Suprapubic skin (tissue), 4 donors: ENCODE measurements around the gene PRSS27. TPM values are rescaled to one million over a fixed set of nuclear protein-coding genes. Genes with fewer than 3 reads are reported as not detected.

ENCODE experiments used
- DNase-seq, 2 donors: peaks; one replicate each; pipeline ENCODE4 v3.0.0-alpha.2; 2019; ENCODE audit warnings: low spot score in 2 of 2
- H3K27ac ChIP-seq: fragments of 200-600 bp; sonication (generic); one replicate; pipeline ENCODE4 v1.5.1; 2019
- H3K27me3 ChIP-seq: fragments of 200-600 bp; sonication (generic); one replicate; pipeline ENCODE4 v1.5.1; 2019
- H3K36me3 ChIP-seq: fragments of 200-600 bp; sonication (generic); one replicate; pipeline ENCODE4 v1.5.1; 2019
- H3K4me1 ChIP-seq: fragments of 200-600 bp; sonication (generic); one replicate; pipeline ENCODE4 v1.5.1; 2019
- H3K4me3 ChIP-seq: fragments of 200-600 bp; sonication (generic); one replicate; pipeline ENCODE4 v1.5.1; 2019; ENCODE audit warnings: mild to moderate bottlenecking
- H3K9me3 ChIP-seq: fragments of 200-600 bp; sonication (generic); one replicate; pipeline ENCODE4 v1.5.1; 2019
- CTCF ChIP-seq, 2 donors: fragments of 200-600 bp in 1 of 2; fragments of 450-650 bp in 1 of 2; sonication (generic) in 1 of 2; IDR thresholded peaks; one replicate each; pipeline ENCODE4 v1.5.1; 2016 to 2019; ENCODE audit warnings: antibody characterized with exemption in 2 of 2, mild to moderate bottlenecking in 1 of 2, moderate library complexity in 1 of 2
- EP300 ChIP-seq: sonication (generic); formaldehyde crosslinking; IDR thresholded peaks from one replicate; pipeline ENCODE4 v1.6.1; 2017; ENCODE audit warnings: antibody characterized with exemption
- POLR2A ChIP-seq, 2 donors: fragments of 450-650 bp; IDR thresholded peaks; one replicate each; pipeline ENCODE4 v1.6.1; 2017; ENCODE audit warnings: antibody characterized with exemption in 2 of 2, mild to moderate bottlenecking in 2 of 2, moderate library complexity in 2 of 2
- POLR2AphosphoS5 ChIP-seq, 3 donors: sonication (generic); formaldehyde crosslinking; IDR thresholded peaks; one replicate each; pipeline ENCODE4 v1.6.1; 2017; ENCODE audit warnings: antibody characterized with exemption in 3 of 3
- WGBS: methylation state at CpG from one replicate; pipeline ENCODE4 v1.1.5; 2018; 5-methylcytosine and 5-hydroxymethylcytosine counted together
- total RNA-seq, 4 donors: library from RNA; depleted of rRNA; stranded (reverse); fragments of >200 nt; gene quantifications; one replicate each; pipeline ENCODE4 v1.1.0, GENCODE V29; 2016

Gene PRSS27
- 1 to 10 TPM; 1.6 to 9.5 (median 5.6) TPM for total RNA-seq

GRCh38 chr16:2720064-2720457 lies at the start of gene PRSS27:
PRSS27 (minus strand) TSS chr16:2720224; CDS start chr16:2720160, 64 bp downstream.
- Histone ChIP-seq H3K4me1 (peaks cover 35% of the 10 kb centered on the region), H3K27me3 (peaks cover 8% of the 10 kb centered on the region), H3K9me3 (no peaks in the 10 kb centered on the region), H3K36me3 (no peaks in the 10 kb centered on the region), H3K27ac (peak within 1 kb of the TSS; percentile 86), H3K4me3 (peak within 1 kb of the TSS; percentile 74)
- no peak for TF ChIP-seq EP300
- no peak for TF ChIP-seq POLR2A (IDR thresholded peaks at IDR 0.05)
- no peak for TF ChIP-seq POLR2AphosphoS5 (IDR thresholded peaks at IDR 0.05)
- no peak for TF ChIP-seq CTCF (IDR thresholded peaks at IDR 0.05)
- DNase-seq, result peak in 1 of 2 donors; percentile 74
- 62% methylated on average over 14 of the region's 26 CpGs for WGBS

GRCh38 chr16:2769675-2770056 lies 49.6 kb upstream of the PRSS27 start:
- H3K27me3 ChIP-seq, result no peaks in the 10 kb centered on the region
- WGBS, result 46% methylated on average over 14 of the region's 14 CpGs
- peak overlapping the region; percentile 84 for H3K27ac ChIP-seq
- H3K36me3 ChIP-seq, result peaks cover 87% of the 10 kb centered on the region
- H3K9me3 ChIP-seq, result no peaks in the 10 kb centered on the region
- TF ChIP-seq POLR2A (IDR thresholded peaks at IDR 0.05) (no peak), CTCF (IDR thresholded peaks at IDR 0.05) (no peak), POLR2AphosphoS5 (IDR thresholded peaks at IDR 0.05) (peak in 1 of 3 donors; percentile 33)
- peaks cover 43% of the 10 kb centered on the region for H3K4me1 ChIP-seq
- peak in 1 of 2 donors; percentile 88 for DNase-seq
- no peak overlapping the region for H3K4me3 ChIP-seq

- no peak for TF ChIP-seq POLR2A (IDR thresholded peaks at IDR 0.05)
- no peak for DNase-seq
- Histone ChIP-seq H3K9me3 (no peaks in the 10 kb centered on the region), H3K4me3 (no peak overlapping the region), H3K27ac (peak overlapping the region; percentile 84), H3K36me3 (peaks cover 87% of the 10 kb centered on the region), H3K27me3 (no peaks in the 10 kb centered on the region), H3K4me1 (peaks cover 38% of the 10 kb centered on the region)
- 84% methylated on average over 11 of the region's 11 CpGs for WGBS
Observed at GRCh38 chr16:2769100-2769529, 49.1 kb upstream of the PRSS27 start.

- H3K4me1 ChIP-seq, result peaks cover 38% of the 10 kb centered on the region
- DNase-seq, result no peak
- H3K9me3 ChIP-seq, result no peaks in the 10 kb centered on the region
- TF ChIP-seq POLR2A (IDR thresholded peaks at IDR 0.05), result no peak
- peak overlapping the region; percentile 84 for H3K27ac ChIP-seq
- peaks cover 91% of the 10 kb centered on the region for H3K36me3 ChIP-seq
- no peaks in the 10 kb centered on the region for H3K27me3 ChIP-seq
- 77% methylated on average over 17 of the region's 17 CpGs for WGBS
- no peak overlapping the region for H3K4me3 ChIP-seq
Observed at GRCh38 chr16:2768403-2769089, 48.5 kb upstream of the PRSS27 start.

- WGBS, result 62% methylated on average over 14 of the region's 14 CpGs
- Histone ChIP-seq H3K27ac (peak overlapping the region; percentile 84), H3K36me3 (peaks cover 92% of the 10 kb centered on the region), H3K4me3 (no peak overlapping the region), H3K27me3 (no peaks in the 10 kb centered on the region), H3K4me1 (peaks cover 38% of the 10 kb centered on the region), H3K9me3 (no peaks in the 10 kb centered on the region)
- DNase-seq, result no peak
- no peak for TF ChIP-seq POLR2A (IDR thresholded peaks at IDR 0.05)
- TF ChIP-seq CTCF (IDR thresholded peaks at IDR 0.05), result no peak
- no peak for TF ChIP-seq POLR2AphosphoS5 (IDR thresholded peaks at IDR 0.05)
- no peak for TF ChIP-seq EP300
Observed at GRCh38 chr16:2767891-2768290, 47.9 kb upstream of the PRSS27 start.

GRCh38 chr16:2767140-2767731 lies 47.2 kb upstream of the PRSS27 start:
- Histone ChIP-seq H3K4me3 (no peak overlapping the region), H3K36me3 (peaks cover 99% of the 10 kb centered on the region), H3K9me3 (no peaks in the 10 kb centered on the region), H3K4me1 (peaks cover 38% of the 10 kb centered on the region), H3K27ac (no peak overlapping the region), H3K27me3 (no peaks in the 10 kb centered on the region)
- TF ChIP-seq EP300 (no peak), CTCF (IDR thresholded peaks at IDR 0.05) (no peak), POLR2AphosphoS5 (IDR thresholded peaks at IDR 0.05) (no peak), POLR2A (IDR thresholded peaks at IDR 0.05) (no peak)
- 96% methylated on average over 5 of the region's 19 CpGs for WGBS
- no peak for DNase-seq
